Measurements from ENCODE around the gene F12.

- TF ChIP-seq, protein P1, sequence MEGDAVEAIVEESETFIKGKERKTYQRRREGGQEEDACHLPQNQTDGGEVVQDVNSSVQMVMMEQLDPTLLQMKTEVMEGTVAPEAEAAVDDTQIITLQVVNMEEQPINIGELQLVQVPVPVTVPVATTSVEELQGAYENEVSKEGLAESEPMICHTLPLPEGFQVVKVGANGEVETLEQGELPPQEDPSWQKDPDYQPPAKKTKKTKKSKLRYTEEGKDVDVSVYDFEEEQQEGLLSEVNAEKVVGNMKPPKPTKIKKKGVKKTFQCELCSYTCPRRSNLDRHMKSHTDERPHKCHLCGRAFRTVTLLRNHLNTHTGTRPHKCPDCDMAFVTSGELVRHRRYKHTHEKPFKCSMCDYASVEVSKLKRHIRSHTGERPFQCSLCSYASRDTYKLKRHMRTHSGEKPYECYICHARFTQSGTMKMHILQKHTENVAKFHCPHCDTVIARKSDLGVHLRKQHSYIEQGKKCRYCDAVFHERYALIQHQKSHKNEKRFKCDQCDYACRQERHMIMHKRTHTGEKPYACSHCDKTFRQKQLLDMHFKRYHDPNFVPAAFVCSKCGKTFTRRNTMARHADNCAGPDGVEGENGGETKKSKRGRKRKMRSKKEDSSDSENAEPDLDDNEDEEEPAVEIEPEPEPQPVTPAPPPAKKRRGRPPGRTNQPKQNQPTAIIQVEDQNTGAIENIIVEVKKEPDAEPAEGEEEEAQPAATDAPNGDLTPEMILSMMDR (IDR thresholded peaks at IDR 0.05), result peak; percentile 51 to 89 (median 77)
- peak in 1 of 2 donors; percentile 9 for TF ChIP-seq POLR2A (IDR thresholded peaks at IDR 0.05)
Measured at GRCh38 chr5:177455036-177455660, 45.8 kb upstream of the F12 start.
